ENCODE results near the gene UBAC1. TPM values are rescaled to one million over a fixed set of nuclear protein-coding genes. Genes with fewer than 3 reads are reported as not detected.
A peak's percentile ranks its signal among the peaks of the same experiment; 100 is the strongest.

Gene UBAC1
- total and polyA plus RNA-seq, 9 of the 15 experiments (the other 6 are each of a cell fraction or from before 2014, with no cell fraction given) = 94.0 to 399 (median 228) TPM

DNA sequence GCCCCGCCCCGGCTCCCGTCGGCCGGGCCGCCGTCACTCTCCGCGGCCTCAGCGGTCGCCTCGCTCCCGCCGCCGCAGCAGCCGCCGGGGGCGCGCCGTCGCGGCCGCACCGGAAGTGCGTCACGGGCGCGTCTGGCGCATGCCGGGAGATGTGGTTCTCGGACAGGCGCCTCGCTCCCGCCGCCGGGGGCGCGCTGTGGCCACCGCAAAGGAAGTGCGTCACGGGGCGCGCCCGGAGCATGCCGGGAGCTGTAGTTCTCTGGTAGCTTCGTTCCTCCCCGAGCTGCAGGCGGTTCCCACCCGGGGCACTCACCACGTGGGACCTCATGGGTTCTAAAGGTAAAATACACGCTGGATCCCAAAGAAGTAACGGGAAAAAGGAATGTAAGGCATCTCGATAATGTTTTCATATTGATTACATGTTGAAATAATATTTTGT is at the start of gene UBAC1 (continued):
- TF ChIP-seq, protein P1, sequence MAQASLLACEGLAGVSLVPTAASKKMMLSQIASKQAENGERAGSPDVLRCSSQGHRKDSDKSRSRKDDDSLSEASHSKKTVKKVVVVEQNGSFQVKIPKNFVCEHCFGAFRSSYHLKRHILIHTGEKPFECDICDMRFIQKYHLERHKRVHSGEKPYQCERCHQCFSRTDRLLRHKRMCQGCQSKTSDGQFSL (CRISPR knock-in tag; IDR thresholded peaks at IDR 0.05) = no peak
- TF ChIP-seq, protein P1 (tag; IDR thresholded peaks at IDR 0.05) = no peak
- TF ChIP-seq ZNF57 (CRISPR knock-in tag; IDR thresholded peaks at IDR 0.05) (no peak), EWSR1 (IDR thresholded peaks at IDR 0.05; ENCODE audit: borderline replicate concordance, low read depth, partially characterized antibody) (no peak), POLR2H (tag; IDR thresholded peaks at IDR 0.05; ENCODE audit: low read depth) (no peak), HMG20A (CRISPR knock-in tag; conservative IDR thresholded peaks at IDR 0.05) (no peak), E2F3 (CRISPR knock-in tag; IDR thresholded peaks at IDR 0.05) (no peak), OTX1 (CRISPR knock-in tag; IDR thresholded peaks at IDR 0.05) (no peak), DDX20 (tag; IDR thresholded peaks at IDR 0.05; ENCODE audit: low read depth) (no peak), PHF21A (IDR thresholded peaks at IDR 0.05; ENCODE audit: borderline replicate concordance, low read depth) (no peak), SREBF1 (IDR thresholded peaks at IDR 0.05; ENCODE audit: borderline replicate concordance, low read depth, low read length) (peak; percentile 82; the same call in 1 of the 2 replicates), SP1 (CRISPR knock-in tag; IDR thresholded peaks at IDR 0.05) (peak; percentile 60), RUNX1 (IDR thresholded peaks at IDR 0.05; ENCODE audit: low read depth) (no peak), HDAC1 (IDR thresholded peaks at IDR 0.05) (peak in 1 of 2 experiments; percentile 75; a peak in 2 of 4 replicates), GTF2A2 (tag; IDR thresholded peaks at IDR 0.05) (no peak), ZNF764 (CRISPR knock-in tag; IDR thresholded peaks at IDR 0.05; ENCODE audit: low read depth) (no peak), SRF (CRISPR knock-in tag; IDR thresholded peaks at IDR 0.05) (no peak; a peak in 1 of 4 replicates), MEIS2 (IDR thresholded peaks at IDR 0.05; ENCODE audit: partially characterized antibody) (no peak), ZNF584 (CRISPR knock-in tag; IDR thresholded peaks at IDR 0.05; ENCODE audit: low read depth) (peak; percentile 79; the same call in 1 of the 2 replicates), MCM5 (IDR thresholded peaks at IDR 0.05; ENCODE audit: low read depth) (no peak)
- TF ChIP-seq, protein P2, sequence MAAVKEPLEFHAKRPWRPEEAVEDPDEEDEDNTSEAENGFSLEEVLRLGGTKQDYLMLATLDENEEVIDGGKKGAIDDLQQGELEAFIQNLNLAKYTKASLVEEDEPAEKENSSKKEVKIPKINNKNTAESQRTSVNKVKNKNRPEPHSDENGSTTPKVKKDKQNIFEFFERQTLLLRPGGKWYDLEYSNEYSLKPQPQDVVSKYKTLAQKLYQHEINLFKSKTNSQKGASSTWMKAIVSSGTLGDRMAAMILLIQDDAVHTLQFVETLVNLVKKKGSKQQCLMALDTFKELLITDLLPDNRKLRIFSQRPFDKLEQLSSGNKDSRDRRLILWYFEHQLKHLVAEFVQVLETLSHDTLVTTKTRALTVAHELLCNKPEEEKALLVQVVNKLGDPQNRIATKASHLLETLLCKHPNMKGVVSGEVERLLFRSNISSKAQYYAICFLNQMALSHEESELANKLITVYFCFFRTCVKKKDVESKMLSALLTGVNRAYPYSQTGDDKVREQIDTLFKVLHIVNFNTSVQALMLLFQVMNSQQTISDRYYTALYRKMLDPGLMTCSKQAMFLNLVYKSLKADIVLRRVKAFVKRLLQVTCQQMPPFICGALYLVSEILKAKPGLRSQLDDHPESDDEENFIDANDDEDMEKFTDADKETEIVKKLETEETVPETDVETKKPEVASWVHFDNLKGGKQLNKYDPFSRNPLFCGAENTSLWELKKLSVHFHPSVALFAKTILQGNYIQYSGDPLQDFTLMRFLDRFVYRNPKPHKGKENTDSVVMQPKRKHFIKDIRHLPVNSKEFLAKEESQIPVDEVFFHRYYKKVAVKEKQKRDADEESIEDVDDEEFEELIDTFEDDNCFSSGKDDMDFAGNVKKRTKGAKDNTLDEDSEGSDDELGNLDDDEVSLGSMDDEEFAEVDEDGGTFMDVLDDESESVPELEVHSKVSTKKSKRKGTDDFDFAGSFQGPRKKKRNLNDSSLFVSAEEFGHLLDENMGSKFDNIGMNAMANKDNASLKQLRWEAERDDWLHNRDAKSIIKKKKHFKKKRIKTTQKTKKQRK (IDR thresholded peaks at IDR 0.05; ENCODE audit: borderline replicate concordance, low read depth, low read length) = no peak
- TF ChIP-seq, protein P3, sequence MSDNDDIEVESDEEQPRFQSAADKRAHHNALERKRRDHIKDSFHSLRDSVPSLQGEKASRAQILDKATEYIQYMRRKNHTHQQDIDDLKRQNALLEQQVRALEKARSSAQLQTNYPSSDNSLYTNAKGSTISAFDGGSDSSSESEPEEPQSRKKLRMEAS (CRISPR knock-in tag; IDR thresholded peaks at IDR 0.05) = peak; percentile 88
- TF ChIP-seq, protein P4, sequence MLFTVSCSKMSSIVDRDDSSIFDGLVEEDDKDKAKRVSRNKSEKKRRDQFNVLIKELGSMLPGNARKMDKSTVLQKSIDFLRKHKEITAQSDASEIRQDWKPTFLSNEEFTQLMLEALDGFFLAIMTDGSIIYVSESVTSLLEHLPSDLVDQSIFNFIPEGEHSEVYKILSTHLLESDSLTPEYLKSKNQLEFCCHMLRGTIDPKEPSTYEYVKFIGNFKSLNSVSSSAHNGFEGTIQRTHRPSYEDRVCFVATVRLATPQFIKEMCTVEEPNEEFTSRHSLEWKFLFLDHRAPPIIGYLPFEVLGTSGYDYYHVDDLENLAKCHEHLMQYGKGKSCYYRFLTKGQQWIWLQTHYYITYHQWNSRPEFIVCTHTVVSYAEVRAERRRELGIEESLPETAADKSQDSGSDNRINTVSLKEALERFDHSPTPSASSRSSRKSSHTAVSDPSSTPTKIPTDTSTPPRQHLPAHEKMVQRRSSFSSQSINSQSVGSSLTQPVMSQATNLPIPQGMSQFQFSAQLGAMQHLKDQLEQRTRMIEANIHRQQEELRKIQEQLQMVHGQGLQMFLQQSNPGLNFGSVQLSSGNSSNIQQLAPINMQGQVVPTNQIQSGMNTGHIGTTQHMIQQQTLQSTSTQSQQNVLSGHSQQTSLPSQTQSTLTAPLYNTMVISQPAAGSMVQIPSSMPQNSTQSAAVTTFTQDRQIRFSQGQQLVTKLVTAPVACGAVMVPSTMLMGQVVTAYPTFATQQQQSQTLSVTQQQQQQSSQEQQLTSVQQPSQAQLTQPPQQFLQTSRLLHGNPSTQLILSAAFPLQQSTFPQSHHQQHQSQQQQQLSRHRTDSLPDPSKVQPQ (CRISPR knock-in tag; IDR thresholded peaks at IDR 0.05; ENCODE audit: borderline replicate concordance) = no peak
